A549 treated with RU486 at 1 μM for 4 hours (cell line): ENCODE measurements around the gene EXOSC7. TPM values are rescaled to one million over a fixed set of nuclear protein-coding genes. Genes with fewer than 3 reads are reported as not detected.

Source experiments
- total RNA-seq: library from RNA; stranded (reverse); fragments of 200-300 nt; extraction: Qiagen RNA extraction; gene quantifications from 5 replicates; pipeline ENCODE4 v1.2.3, GENCODE V29; 2022; ENCODE audit warnings: low read depth

EXOSC7 gene
- total RNA-seq: 43.0 to 50.3 TPM (median 48.4 TPM) in 5 replicates

GRCh38 chr3:44976002-44976815 lies at the start of gene EXOSC7, which contains the start of gene ZDHHC3:
TSS of gene EXOSC7 (plus strand) at chr3:44976244. CDS start at chr3:44976278, 34 bp downstream.
TSS of gene ZDHHC3 (minus strand) at chr3:44976174. CDS start at chr3:44959436, 16,738 bp downstream.

GRCh38 chr3:45026038-45026437 lies 50.0 kb downstream of the EXOSC7 start, which contains the start of gene CLEC3B:
TSS of gene CLEC3B (plus strand) at chr3:45026303. CDS start at chr3:45026363, 60 bp downstream.

Other genes starting within 250 kb of the EXOSC7 start
- not detected in 5 replicates for gene ZNF501, start 246.6 kb upstream of the EXOSC7 start, total RNA-seq
- 12.9 to 19.6 TPM (median 14.7 TPM) in 5 replicates for gene KIAA1143, start 214.6 kb upstream of the EXOSC7 start, total RNA-seq
- 8.0 to 12.3 TPM (median 9.3 TPM) in 5 replicates for gene KIF15, start 214.4 kb upstream of the EXOSC7 start, total RNA-seq
- gene TMEM42, start 114.3 kb upstream of the EXOSC7 start, total RNA-seq: 6.5 to 11.1 TPM (median 10.6 TPM) in 5 replicates
- 0.10 to 0.17 TPM in 2 of 5 replicates, not detected in the others for gene TGM4, start 101.6 kb upstream of the EXOSC7 start, total RNA-seq
- 35.4 to 41.7 TPM (median 38.3 TPM) in 5 replicates for gene ZDHHC3, start 70 bp upstream of the EXOSC7 start, total RNA-seq
- 0.25 TPM in 1 of 5 replicates, not detected in the others for gene CLEC3B, start 50.1 kb downstream of the EXOSC7 start, total RNA-seq
- 11.5 to 13.6 TPM (median 12.8 TPM) in 5 replicates for gene CDCP1, start 170.1 kb downstream of the EXOSC7 start, total RNA-seq